NCI-H2227 (cell line): ENCODE results near the gene TACC2.
"Not testable (repeated sequence)": the region's sequence is repeated elsewhere in the genome, so short reads cannot be mapped to it uniquely, and the experiment has no call there.

Experiments used
- DNase-seq: peaks from one replicate; lab custom pipeline; 2025; ENCODE audit not compliant: unreplicated experiment; lab: John Stamatoyannopoulos, UW

TACC2 gene

GRCh38 chr10:122087436-122087835, 98.5 kb downstream of the TACC2 start:
- no peak for DNase-seq

- no peak for DNase-seq
These were observed 100.5 kb downstream of the TACC2 start for GRCh38 chr10:122089311-122090017.

GRCh38 chr10:122091722-122092121, 102.8 kb downstream of the TACC2 start:
- DNase-seq = no peak

GRCh38 chr10:122093076-122093475, 104.1 kb downstream of the TACC2 start:
- DNase-seq = no peak

- DNase-seq = not testable (repeated sequence)
These were observed 107.2 kb downstream of the TACC2 start for GRCh38 chr10:122096181-122096580.

- no peak for DNase-seq
These were observed 107.7 kb downstream of the TACC2 start for GRCh38 chr10:122096705-122097104.

- DNase-seq = no peak
These were observed 109.0 kb downstream of the TACC2 start for GRCh38 chr10:122097935-122098334.

- DNase-seq = no peak
These were observed 110.0 kb downstream of the TACC2 start for GRCh38 chr10:122098924-122099323.

GRCh38 chr10:122099562-122099961, 110.6 kb downstream of the TACC2 start:
- no peak for DNase-seq

- no peak for DNase-seq
These were observed 113.3 kb downstream of the TACC2 start for GRCh38 chr10:122102146-122102868.

- no peak for DNase-seq
These were observed 114.0 kb downstream of the TACC2 start for GRCh38 chr10:122102869-122103525.

- DNase-seq = no peak
These were observed 114.6 kb downstream of the TACC2 start for GRCh38 chr10:122103592-122103991.

- not testable (repeated sequence) for DNase-seq
These were observed 119.8 kb downstream of the TACC2 start for GRCh38 chr10:122108786-122109185.

- no peak for DNase-seq
These were observed 123.2 kb downstream of the TACC2 start for GRCh38 chr10:122112021-122112616.

- DNase-seq = peak; percentile 48
These were observed 123.7 kb downstream of the TACC2 start for GRCh38 chr10:122112625-122113160.

GRCh38 chr10:122113161-122113944, 124.4 kb downstream of the TACC2 start:
- DNase-seq = no peak

- DNase-seq = no peak
These were observed 125.2 kb downstream of the TACC2 start for GRCh38 chr10:122113945-122114747.

- DNase-seq = no peak
These were observed 126.9 kb downstream of the TACC2 start for GRCh38 chr10:122115874-122116273.

GRCh38 chr10:122116331-122116730, 127.4 kb downstream of the TACC2 start:
- no peak for DNase-seq

GRCh38 chr10:122117475-122117874, 128.5 kb downstream of the TACC2 start:
- no peak for DNase-seq
